Measurements from ENCODE around the gene TMEM131L.
"Not testable (repeated sequence)": the region's sequence is repeated elsewhere in the genome, so short reads cannot be mapped to it uniquely, and the experiment has no call there.

Gene TMEM131L

DNA sequence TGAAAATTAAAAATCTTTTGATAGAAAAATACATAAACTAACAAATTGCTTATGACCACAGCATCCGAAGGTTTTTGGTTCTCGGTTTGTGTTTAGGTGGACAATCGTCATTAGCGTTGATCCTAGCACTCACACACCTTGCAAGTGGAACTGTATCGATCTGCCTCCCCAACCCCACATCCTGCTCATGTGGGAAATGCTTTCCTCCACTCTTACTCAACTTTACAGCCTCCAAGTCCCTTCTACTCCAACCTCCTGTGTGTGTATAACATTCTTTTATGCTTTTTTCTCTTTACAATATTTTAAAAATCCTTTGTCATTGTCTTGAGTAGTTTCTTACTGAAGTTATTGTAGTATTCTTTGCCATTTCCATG, 15.6 kb upstream of the TMEM131L start:
- no peak for DNase-seq

DNA sequence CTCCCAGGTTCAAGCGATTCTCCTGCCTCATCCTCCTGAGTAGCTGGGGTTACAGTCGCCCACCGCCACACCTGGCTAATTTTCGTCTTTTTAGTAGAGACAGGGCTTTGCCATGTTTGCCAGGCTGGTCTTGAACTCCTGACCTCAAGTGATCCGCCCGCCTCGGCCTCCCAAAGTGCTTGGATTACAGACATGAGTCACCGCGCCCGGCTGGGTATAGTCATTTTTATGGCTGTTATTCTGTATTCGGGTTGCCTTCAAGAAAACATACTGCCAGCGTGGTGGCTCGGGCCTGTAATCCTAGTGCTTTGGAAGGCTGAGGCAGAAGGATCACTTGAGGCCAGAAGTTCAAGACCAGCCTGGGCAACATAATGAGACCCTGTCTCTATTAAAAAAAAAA, 15.0 kb upstream of the TMEM131L start:
- not testable (repeated sequence) for DNase-seq

DNA sequence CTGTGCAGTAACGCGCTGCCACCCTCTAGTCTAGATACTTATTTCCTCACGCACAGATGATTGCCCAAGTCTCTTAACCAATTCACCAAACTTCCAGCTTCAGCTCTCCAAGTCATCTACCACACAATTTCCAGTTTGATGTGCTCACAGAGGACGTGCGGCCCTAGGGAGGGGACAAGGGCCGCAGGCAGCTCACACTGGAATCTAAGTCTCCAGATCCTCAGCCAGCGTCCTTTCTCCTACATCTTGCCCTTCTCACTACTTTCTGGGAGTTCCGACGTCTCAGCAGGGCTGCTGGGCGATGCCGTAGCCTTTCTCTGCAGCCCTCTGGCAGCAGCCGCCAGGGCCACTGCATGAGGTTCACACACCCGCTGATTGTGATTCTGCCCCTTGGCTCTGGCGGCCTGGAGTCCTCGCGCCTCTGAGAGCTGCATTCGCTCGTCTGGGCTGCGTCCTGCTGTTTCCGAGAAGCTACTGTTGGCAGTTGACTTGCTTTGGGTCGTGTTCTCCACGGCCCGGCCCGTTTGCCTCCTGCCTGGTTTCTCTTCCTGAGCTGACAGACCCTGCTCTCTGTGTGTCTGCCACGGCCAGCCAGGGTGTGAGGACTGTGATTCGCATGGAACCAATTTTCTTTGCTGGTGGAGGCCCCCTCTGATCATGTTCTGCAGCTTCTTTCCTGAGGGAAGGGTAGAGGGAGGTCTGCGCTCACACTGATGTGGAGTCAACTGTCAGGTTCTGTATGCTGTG, 14.1 kb upstream of the TMEM131L start:
- no peak for DNase-seq

DNA sequence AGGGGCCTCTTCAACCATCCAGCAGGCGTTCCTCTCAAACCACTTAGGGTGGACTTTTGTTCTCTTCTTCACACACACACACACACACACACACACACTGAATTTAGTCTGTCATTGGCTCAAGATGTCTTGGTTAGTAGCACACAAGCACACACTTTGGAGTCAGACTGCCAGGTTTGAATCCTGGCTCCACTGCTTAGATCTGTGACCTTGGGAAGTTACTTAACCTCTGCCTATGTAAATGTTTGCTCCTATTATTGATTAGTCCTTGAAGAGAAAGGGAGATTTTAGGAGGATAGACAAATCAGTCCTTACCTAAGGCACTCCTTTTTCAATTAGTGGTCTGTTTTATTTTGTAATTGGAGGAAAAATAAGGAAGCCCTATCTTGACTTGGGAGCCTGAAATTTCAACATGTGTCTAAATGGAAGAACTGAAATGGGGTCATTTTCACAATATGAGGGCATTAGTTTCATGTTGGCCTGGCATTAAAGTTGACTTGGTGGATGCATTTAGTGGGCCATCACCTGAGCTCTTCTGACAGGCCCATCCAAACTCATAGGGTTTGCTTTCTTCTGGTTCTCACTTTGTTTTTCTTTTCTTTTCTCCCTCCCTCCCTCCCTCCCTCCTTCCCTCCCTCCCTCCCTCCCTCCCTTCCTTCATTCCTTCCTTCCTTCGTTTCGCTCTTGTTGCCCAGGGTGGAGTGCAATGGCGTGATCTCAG, 13.3 kb upstream of the TMEM131L start:
- DNase-seq, result no peak

DNA sequence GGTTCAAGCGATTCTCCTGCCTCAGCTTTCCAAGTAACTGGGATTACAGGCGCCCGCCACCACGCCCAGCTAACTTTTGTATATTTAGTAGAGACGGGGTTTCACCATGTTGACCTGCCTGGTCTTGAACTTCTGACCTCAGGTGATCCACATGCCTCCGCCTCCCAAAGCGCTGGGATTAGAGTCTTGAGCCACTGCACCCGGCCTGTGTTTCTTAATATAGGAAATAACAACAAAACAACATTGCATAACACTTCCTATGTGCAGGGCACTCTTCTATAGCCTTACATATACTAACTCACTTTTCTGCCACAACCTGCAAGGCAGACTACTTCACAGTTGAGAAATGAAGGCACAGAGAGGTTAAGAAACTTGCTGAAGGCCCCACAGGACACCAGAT, 12.8 kb upstream of the TMEM131L start:
- DNase-seq, result no peak

DNA sequence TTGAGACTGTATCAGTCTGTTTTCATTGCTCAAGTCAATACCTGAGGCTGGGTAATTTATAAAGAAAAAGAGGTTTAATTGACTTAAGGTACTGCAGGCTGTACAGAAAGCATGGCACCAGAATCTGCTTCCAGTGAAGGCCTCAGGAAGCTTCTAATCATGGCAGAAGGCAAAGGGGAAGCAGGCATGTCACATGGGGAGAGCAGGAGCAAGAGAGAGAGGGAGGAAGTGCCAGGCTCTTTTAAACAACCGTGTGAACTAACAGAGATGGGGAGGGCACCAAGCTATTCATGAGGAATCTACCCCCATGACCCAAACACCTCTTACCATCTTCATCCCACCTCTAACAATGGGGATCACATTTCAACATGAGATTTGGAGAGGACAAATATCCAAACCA, 7.2 kb upstream of the TMEM131L start:
- no peak for DNase-seq

DNA sequence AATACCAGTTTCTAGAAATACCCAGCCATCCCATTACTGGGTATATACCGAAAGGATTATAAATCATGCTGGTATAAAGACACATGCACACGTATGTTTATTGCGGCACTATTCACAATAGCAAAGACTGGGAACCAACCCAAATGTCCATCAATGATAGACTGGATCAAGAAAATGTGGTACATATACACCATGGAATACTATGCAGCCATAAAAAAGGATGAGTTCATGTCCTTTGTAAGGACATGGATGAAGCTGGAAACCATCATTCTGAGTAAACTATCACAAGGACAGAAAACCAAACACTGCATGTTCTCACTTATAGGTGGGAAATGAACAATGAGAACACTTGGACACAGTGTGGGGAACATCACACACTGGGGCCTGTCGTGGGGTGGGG, 4.6 kb upstream of the TMEM131L start:
- not testable (repeated sequence) for DNase-seq

DNA sequence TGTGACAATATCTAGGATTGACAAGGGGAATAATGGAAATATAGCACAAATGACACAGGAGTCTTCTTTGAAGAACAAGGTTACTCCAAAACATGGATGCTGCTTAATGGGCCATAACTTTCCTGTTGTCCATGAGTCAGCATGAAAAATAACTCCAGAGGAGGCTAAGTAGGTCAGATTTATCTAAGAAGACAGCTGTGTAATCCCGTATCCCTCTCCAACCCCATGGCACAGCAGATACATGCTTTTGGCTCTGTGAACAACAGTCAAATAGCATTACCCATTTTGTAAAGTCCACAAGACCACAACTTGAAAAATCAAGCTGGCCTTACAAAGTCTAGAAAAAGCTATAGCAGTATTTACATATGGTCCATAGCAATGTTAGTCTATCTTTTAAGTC, 2.1 kb upstream of the TMEM131L start:
- DNase-seq, result no peak

DNA sequence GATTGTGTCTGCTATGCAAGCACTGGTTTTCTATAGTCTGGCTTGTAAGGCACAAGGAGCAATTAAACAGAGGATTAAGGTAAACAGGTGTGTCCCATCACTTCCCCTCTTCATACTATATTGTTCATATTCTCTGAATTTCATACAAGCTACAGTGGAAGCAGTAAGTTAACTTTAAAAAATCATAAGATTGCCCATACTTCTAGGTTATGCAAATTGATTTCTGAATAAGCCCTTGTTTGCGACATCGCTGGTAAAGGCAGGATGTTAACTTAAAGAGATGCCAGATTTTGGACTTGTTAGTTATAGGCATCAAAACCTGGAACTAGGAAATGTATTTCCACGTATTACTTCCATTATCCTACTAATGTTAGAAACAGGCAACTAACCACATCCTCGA, 1.0 kb upstream of the TMEM131L start:
- no peak for DNase-seq

DNA sequence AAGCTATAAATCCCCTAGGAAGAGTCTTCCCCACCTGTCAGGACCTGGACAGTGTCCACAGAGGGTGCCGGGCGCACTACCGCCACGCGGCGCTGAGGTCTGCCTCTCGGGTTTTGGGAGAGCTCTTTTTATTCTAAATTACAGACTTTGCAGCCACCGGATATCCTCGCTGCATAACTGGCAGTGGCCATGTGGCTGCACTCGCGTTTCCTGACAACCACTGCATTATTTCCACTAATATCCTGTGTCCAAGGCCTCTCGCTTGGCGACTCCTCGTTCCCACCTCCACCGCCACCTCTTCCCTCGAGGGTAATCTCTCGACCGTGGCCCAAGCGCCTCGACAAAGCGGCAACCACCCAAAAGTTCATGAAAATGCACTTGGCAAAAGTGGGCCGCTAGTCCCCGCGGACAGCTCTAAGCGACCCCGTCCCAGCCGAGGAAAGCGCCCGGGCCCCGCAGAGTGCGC, 512 bp upstream of the TMEM131L start:
- no peak for DNase-seq

DNA sequence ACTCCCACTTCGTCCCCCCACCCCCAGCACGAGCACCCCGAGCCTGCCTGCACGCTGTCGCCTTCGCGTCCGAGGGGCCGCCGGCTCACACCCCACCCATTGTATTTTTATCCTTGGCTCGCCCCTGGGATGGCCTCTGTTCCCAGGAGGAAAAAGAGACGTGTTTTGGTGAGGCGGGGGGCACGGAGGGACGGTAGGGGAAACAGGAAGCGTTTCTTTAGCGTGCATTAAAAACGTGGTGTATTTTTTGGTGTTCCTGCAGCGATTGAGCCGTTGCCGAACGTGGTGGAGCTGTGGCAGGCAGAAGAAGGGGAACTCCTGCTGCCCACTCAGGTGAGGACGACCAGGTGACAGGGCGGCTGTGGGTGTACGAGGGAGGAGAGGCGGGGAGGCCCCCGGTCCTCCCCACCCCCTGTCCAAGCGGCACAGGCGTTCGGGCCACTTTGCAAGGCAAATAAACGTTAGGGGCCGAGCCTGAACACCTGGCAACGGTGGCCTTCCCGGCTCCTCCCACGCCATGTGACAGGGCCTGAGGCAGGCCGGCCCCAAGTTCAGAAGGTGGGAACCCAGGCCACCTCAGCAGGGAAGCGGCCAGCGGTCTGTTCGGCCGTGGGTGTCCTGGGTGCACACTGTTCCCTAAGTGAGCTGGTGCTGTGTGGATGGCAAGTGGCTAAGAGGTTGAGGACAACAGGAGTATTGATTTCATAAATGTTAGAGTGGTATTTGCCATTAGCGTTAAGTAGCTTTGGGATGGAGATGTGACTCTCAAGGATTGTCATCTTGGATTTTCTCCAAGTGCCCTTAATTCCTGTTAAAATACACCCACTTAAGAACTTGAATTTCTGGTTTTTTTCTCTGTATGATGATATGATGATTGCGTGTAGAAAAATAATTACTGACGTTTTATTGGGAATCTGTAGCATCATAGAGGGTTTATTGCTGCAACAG, 1.1 kb downstream of the TMEM131L start:
- peak; percentile 18 for DNase-seq

DNA sequence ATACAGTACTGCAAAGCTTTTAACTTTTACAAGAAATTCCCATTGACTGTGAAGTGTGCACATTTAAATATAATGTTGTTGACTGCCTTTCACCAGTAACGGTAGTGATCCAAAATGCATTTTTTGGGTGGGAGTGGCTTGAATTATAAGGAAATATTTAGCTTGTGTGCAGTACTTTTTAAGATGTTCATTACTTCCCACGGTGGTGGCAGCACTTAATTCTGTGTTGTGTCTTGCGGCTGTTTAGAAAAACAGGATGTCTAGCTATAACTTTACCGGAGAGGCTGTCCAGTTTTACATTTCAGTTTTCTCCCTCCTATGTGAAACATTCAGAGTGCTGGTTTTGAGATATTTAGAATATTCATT, 1.7 kb downstream of the TMEM131L start:
- DNase-seq, result no peak

DNA sequence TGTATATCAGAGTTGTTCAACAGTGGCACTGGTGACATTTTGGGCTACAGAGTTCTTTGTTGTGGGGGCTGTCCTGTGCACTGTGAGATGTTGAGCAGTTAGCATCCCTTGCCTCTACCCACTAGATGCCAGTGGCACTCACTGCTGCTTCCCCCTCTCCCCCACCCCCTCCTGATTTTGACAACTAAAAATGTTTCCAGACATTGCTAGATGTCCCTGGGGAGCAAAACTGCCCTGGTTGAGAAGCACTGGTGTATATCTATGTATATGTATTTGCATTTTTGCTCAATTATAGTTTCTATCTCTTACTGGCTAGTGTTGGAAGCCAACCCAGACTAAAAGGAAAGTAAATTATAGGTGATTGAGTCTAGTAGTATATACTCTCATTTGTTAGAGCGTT, 2.4 kb downstream of the TMEM131L start:
- DNase-seq, result no peak

DNA sequence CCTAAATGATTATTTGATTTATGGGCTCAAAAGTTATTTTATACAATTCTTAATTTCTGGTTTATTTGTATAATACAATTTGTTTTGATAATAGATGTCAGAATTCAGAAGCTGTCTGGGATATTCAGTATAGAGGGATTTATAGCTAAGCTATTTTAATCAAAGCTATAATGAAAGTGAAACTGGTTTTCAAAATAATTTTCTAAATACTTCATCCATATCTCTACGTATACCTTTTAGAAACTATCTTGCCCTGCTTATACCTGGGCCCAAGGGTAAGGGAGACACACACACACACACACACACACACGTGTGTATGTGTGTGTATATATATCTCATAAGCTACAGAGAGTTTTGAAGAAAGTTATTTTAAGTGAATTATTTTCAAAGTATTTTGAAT, 2.9 kb downstream of the TMEM131L start:
- DNase-seq, result no peak

DNA sequence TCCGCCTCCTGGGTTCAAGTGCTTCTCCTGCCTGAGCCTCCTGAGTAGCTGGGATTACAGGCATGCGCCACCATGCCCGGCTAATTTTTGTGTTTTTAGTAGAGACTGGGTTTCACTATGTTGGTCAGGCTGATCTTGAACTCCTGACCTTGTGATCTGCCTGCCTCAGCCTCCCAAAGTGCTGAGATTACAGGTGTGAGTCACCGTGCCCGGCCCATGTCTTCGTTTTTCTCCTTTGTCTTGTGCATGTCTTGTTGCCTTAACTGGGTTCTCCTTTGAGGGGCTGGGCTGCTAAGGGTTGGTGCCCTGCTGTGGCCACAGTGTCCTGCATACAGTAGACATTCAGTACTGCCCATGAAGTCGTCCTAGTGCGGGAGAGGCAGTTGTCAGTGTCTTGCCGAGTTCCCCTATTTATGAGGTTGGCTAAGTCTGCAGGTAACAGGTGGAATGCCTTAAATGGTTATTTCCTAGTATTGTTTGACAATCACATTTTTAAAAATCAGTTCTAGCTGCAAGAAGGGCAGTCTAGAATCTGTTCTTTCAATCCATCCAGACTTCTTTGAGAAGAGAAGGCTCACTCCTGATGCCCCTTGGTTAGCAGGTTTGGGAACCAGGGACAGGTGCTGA, 5.0 kb downstream of the TMEM131L start:
- DNase-seq, result not testable (repeated sequence)

DNA sequence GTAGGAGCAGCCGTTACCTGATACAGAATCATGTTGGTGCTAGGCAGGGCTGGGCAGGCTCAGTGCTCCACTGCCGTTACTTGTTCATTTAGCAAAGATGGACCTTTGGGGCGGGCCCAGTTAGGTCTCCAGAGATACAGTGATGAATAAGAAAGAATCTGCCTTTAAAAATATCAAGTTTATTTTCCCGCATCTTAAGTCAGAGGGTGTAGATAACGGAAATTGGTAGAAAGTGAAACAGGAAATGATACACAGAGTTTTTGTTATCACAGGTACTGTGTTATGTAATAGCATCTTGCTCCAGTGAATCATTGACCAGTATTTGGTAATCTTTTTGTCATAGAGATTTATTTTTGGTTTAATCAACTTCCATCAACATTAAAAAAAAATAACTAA, 5.5 kb downstream of the TMEM131L start:
- DNase-seq, result no peak

DNA sequence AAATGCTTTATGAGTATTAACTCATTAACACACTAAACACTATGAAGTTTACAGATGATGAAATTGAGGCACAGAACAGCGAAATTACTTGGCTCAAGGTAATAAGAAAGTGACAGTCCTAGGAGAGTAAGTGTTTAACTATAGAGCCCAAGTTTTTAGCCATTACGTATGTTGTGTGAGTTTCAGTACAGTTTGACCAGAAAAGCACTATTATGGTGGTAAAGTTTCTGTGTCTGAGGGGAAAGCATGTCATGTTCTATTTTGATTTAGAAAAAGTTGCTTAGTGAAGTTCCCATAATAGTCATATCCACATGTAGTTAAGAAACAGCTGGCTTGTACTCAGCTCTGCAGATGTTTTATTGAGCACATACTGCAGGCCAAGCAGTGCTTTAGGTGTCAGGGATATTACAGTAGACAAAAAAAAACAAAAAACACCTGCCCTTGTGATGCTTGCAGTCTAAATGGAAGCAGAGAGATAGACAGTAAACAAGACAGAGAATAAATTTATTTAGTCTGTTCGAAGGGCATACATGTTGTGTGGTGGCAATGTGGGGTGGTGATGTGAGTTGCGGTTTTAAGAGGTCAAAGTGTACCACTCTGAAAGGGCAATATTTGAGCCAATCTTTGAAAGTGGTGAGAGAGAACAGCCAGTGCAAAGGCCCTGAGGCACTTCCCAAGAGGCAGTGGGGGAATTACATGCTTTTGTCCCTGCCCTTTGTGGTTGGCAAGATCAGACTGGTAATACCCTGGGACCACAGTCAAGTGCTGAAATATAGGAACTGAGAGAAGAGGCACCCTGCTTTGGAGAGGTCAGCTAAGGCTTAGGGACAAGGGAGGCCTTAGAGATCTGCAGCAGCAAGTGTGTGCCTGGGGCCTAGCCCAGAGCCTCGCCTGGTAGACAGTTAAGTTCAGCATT, 6.2 kb downstream of the TMEM131L start:
- no peak for DNase-seq

DNA sequence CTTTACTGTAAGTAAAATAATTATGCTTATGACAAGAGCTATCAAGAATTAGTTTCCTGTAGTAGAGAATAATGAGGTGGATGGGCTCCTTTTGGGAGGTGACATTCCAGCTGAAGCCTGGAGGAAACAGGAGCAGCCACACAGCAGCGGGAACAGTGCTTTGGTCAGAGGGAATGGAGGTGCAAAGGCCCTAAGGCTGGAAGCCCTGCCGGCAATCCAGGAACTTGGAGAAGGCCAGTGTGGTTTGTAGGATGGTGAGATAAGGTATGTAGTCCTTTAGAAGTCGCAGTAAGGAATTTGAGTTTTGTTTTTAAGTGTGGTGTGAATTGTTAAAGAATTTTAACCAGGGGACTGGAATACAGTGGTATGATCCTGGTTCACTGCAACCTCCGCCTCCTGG, 8.1 kb downstream of the TMEM131L start:
- DNase-seq, result no peak

DNA sequence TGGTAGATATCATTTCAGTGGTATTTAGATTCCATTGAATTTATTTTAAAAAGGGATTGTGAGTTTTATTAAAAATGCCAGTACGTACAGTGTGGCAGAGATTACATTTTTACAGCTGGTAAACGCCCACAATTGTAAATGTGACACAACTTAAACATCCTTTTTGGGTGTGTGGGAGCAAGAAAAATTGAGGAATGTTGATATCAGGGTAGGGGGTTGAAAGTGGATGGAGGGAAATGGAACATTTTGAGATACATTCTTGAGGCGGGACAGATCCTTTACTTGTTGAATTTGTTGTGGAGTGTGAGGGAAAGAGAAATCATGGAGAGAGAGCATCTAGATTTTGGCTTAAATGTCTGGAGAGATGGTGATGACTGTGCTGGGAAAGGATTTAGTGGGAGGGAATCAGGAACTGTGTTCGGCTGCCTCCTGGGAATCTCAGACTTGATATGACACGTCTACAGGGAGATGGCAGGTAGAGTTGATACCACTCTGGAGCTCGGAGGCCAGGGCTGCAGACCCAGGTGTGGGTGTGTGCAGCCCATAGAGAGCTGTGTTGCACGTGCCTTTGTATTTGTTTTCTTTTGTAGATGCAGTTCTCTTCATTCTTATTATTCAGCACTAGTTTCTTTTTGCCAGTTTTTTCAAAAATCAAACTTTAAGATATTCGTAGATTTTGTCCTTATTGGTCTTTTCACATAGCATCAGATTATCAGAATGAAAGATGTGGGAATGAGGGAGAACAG, 10.8 kb downstream of the TMEM131L start:
- no peak for DNase-seq

DNA sequence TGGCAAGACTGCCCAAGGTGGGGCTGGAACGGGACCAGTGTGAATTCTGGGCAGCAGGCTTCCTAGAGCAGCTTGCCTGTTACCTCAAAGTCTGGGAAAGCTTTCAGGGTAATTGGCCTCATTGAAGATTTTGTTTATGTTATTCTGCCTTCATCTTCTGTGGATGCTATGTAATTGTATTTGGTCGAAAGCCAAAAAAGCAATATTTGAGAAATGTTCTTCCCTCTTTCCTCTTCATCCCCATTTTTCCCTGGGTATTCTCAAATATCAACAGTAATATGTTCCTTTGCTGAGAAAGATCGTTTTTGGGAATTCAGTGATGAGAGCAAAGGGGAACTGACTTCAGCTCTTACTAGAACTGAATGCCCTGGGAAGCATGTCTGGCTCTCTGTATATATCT, 12.9 kb downstream of the TMEM131L start:
- DNase-seq, result no peak

DNA sequence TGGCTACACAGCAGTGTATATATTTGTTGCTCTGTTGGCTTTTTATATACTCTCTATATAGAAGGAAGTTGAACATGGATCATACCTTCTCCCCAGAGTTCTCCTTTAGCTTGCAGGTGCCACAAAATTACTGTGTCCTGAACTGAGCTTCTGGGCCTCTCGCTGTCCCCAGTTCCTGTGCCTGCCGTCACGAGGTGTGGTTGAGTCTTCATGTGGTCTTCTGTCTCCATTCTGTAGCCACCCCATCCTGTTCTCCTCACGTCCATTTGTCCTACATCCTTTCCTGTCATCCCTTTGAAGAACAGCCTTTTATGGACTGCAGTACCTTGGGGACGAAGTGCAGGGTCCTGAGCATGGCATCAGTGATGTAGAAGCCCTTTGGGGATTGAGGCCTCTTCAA, 14.5 kb downstream of the TMEM131L start:
- no peak for DNase-seq
